NCI-H82 (cell line): ENCODE data around the gene NUP210.

ENCODE experiments used
- DNase-seq: peaks from one replicate; lab custom pipeline; 2025; lab: John Stamatoyannopoulos, UW

The NUP210 gene

GRCh38 chr3:13274551-13275332 lies 145.4 kb downstream of the NUP210 start:
- DNase-seq, result no peak

GRCh38 chr3:13274125-13274524 lies 146.0 kb downstream of the NUP210 start:
- no peak for DNase-seq

- no peak for DNase-seq
Observed at GRCh38 chr3:13273604-13274105, 146.5 kb downstream of the NUP210 start.

- DNase-seq, result no peak
Observed at GRCh38 chr3:13272831-13273603, 147.1 kb downstream of the NUP210 start.

GRCh38 chr3:13269711-13270378 lies 150.3 kb downstream of the NUP210 start:
- DNase-seq, result no peak

- DNase-seq, result no peak
Observed at GRCh38 chr3:13268961-13269441, 151.1 kb downstream of the NUP210 start.

- DNase-seq, result no peak
Observed at GRCh38 chr3:13268120-13268519, 152.0 kb downstream of the NUP210 start.

- no peak for DNase-seq
Observed at GRCh38 chr3:13266651-13267362, 153.3 kb downstream of the NUP210 start.
